Neuronal stem cell (in vitro differentiated cells): ENCODE data around the gene AKAP12.

ENCODE experiments used
- DNase-seq: peaks from one replicate; pipeline ENCODE4 v3.0.0-alpha.2; 2013; ENCODE audit warnings: low spot score
- H2AFZ ChIP-seq: one replicate; pipeline ENCODE4 v1.6.1; 2013; ENCODE audit warnings: mild to moderate bottlenecking, low read length, inconsistent platforms
- H2AK5ac ChIP-seq: 2 replicates; pipeline ENCODE4 v1.6.1; 2013; ENCODE audit warnings: low read depth, mild to moderate bottlenecking, inconsistent platforms, low read length, moderate library complexity, mixed read lengths
- H2BK120ac ChIP-seq: 2 replicates; pipeline ENCODE4 v1.6.1; 2013; ENCODE audit warnings: low read depth, mild to moderate bottlenecking, inconsistent platforms, low read length, moderate library complexity, mixed read lengths
- H2BK12ac ChIP-seq: one replicate; pipeline ENCODE4 v1.6.1; 2013; ENCODE audit warnings: low read length, inconsistent platforms
- H2BK15ac ChIP-seq: 2 replicates; pipeline ENCODE4 v1.6.1; 2013; ENCODE audit warnings: mild to moderate bottlenecking, low read length, inconsistent platforms, mixed read lengths
- H2BK5ac ChIP-seq: one replicate; pipeline ENCODE4 v1.6.1; 2013; ENCODE audit warnings: inconsistent platforms, mild to moderate bottlenecking, low read length, moderate library complexity
- H3K14ac ChIP-seq: one replicate; pipeline ENCODE4 v1.6.1; 2013; ENCODE audit warnings: low read length, inconsistent platforms
- H3K18ac ChIP-seq: 2 replicates; pipeline ENCODE4 v1.6.1; 2013; ENCODE audit warnings: low read length, inconsistent platforms
- H3K23ac ChIP-seq: 2 replicates; pipeline ENCODE4 v1.6.1; 2013; ENCODE audit warnings: low read depth, mild to moderate bottlenecking, mixed read lengths, low read length, inconsistent platforms; ENCODE audit not compliant: poor library complexity
- H3K27ac ChIP-seq: replicated peaks from 3 replicates; pipeline ENCODE4 v1.5.1; 2013; ENCODE audit warnings: low read length, inconsistent platforms
- H3K27me3 ChIP-seq, 3 experiments: 2 replicates each; pipeline ENCODE4 v1.6.1; 2013; ENCODE audit warnings: low read length in 3 of 3, mild to moderate bottlenecking in 2 of 3, inconsistent platforms in 1 of 3, low read depth in 1 of 3, mixed read lengths in 1 of 3, moderate library complexity in 1 of 3; ENCODE audit not compliant: control insufficient read depth in 3 of 3, insufficient read depth in 3 of 3
- H3K36me3 ChIP-seq, 2 donors: replicated peaks in 1 of 2; 2 replicates each; pipeline ENCODE4 v1.6.1; 2013; ENCODE audit warnings: low read length in 2 of 2; ENCODE audit not compliant: control insufficient read depth in 2 of 2, insufficient read depth in 2 of 2
- H3K4ac ChIP-seq: 2 replicates; pipeline ENCODE4 v1.6.1; 2013; ENCODE audit warnings: inconsistent platforms, mild to moderate bottlenecking, low read length, moderate library complexity
- H3K4me1 ChIP-seq, 2 donors: 1 replicate in 1 of 2; 2 replicates in 1 of 2; pipeline ENCODE4 v1.6.1; 2013; ENCODE audit warnings: low read length in 2 of 2, low read depth in 1 of 2; ENCODE audit not compliant: control insufficient read depth in 2 of 2, insufficient read depth in 1 of 2
- H3K4me2 ChIP-seq: one replicate; pipeline ENCODE4 v1.6.1; 2013; ENCODE audit warnings: mild to moderate bottlenecking, low read length, inconsistent platforms; ENCODE audit not compliant: insufficient read depth, poor library complexity, severe bottlenecking
- H3K4me3 ChIP-seq, 2 donors: 2 replicates each; pipeline ENCODE4 v1.5.1; 2013; ENCODE audit warnings: low read length in 2 of 2, mild to moderate bottlenecking in 2 of 2, inconsistent platforms in 1 of 2, moderate library complexity in 1 of 2
- H3K79me1 ChIP-seq: one replicate; pipeline ENCODE4 v1.6.1; 2013; ENCODE audit warnings: low read depth, mild to moderate bottlenecking, inconsistent platforms, low read length, moderate library complexity
- H3K9ac ChIP-seq: one replicate; pipeline ENCODE4 v1.6.1; 2013; ENCODE audit warnings: mild to moderate bottlenecking, low read depth, low read length, inconsistent platforms; ENCODE audit not compliant: poor library complexity
- H3K9me3 ChIP-seq, 2 donors: replicated peaks in 1 of 2; 2 replicates each; pipeline versions ENCODE3 to v1.6.1; 2013; ENCODE audit warnings: low read length in 2 of 2, mild to moderate bottlenecking in 2 of 2, inconsistent platforms in 1 of 2, low read depth in 1 of 2, mixed read lengths in 1 of 2, moderate library complexity in 1 of 2; ENCODE audit not compliant: control insufficient read depth in 2 of 2, insufficient read depth in 1 of 2
- H4K8ac ChIP-seq: one replicate; pipeline ENCODE4 v1.6.1; 2013; ENCODE audit warnings: low read depth, mild to moderate bottlenecking, inconsistent platforms, low read length, moderate library complexity
- H4K91ac ChIP-seq: one replicate; pipeline ENCODE4 v1.6.1; 2013; ENCODE audit warnings: low read length, low read depth, mild to moderate bottlenecking, inconsistent platforms; ENCODE audit not compliant: poor library complexity
- WGBS, 2 donors: extraction: QIAGEN DNeasy Blood & Tissue Kit; methylation state at CpG; one replicate each; pipeline ENCODE4 v1.1.7; 2013; ENCODE audit warnings: missing lambda C conversion rate in 2 of 2, mixed read lengths in 1 of 2; ENCODE audit not compliant: insufficient read length in 2 of 2, insufficient replicate concordance in 1 of 2; ENCODE audit errors: extremely low coverage in 2 of 2; 5-methylcytosine and 5-hydroxymethylcytosine counted together

The AKAP12 gene

DNA sequence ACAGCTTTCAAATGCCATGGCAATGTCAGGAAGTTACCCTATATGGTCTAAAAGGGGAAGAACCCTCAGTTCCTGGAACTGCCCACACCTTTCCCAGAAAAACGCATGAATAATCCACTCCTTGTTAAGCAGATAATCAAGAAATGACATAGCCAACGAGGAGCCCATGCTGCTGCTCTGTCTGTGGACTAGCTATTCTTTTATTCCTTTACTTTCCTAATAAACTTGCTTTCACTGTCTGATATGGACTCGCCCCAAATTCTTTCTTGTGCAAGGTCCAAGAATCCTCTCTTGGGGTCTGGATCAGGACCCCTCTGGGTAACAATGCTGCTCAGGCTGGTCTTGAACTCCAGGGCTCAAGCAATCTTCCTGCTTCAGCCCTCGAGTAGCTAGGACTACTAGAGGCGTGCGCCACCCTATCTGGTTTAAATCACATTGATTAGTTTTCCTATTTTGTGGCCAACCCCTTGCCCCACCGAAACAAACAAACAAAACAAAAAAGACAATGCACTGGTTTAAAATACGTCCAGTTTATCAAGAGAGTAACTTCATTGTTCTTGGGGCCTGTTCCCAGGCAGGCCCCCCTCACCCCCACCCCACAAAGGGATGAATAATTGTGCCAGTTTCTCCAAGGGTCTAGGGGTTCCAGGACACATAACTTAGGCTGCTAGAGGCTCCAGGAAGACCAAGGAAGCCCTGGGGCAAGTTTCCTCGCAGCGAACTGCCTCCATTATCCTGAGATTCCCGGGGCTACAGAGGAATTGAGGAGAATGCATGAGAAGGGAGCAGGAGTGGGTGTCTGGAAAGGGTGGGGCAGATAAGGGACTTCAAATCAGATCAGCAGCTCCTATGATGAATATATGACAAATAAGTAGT lies 10.1 kb upstream of the AKAP12 start:
- Histone ChIP-seq H2AK5ac (no peak overlapping the region), H3K79me1 (no peaks in the 10 kb centered on the region), H3K23ac (no peak overlapping the region), H3K14ac (no peak overlapping the region), H3K27me3 (no peaks in the 10 kb centered on the region), H3K9ac (no peak overlapping the region), H2AFZ (peak overlapping the region; percentile 33), H2BK12ac (no peak overlapping the region), H3K9me3 (no peaks in the 10 kb centered on the region), H3K36me3 (no peaks in the 10 kb centered on the region), H3K27ac (no peak overlapping the region), H3K4ac (no peak overlapping the region), H4K91ac (no peak overlapping the region), H3K18ac (no peak overlapping the region), H2BK5ac (no peak overlapping the region), H3K4me3 (no peak overlapping the region), H4K8ac (no peak overlapping the region), H3K4me2 (no peak overlapping the region), H2BK15ac (no peak overlapping the region), H2BK120ac (no peak overlapping the region), H3K4me1 (peaks cover 1 to 2% of the 10 kb centered on the region in 2 donors)
- no CpG with 5 or more reads among the region's 11 CpGs for WGBS, 2 donors
- DNase-seq = no peak

DNA sequence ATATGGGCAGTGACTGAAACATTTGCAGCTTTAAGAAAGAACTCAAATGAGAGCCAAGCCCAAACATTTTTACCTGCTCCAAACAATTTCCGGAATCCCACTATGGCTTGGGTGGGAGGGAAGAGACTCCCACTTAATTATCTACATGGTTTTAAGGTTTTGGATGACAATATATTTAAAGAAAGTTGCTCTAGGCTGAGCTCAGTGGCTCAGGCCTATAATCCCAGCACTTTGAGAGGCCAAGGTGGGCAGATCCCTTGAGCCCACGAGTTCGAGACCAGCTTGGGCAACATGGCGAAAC lies 9.5 kb upstream of the AKAP12 start:
- H3K18ac ChIP-seq = no peak overlapping the region
- no peak overlapping the region for H2AFZ ChIP-seq
- H3K9me3 ChIP-seq = no peaks in the 10 kb centered on the region
- H3K4ac ChIP-seq = no peak overlapping the region
- H3K4me3 ChIP-seq = no peak overlapping the region
- no peak overlapping the region for H2BK5ac ChIP-seq
- H2AK5ac ChIP-seq = no peak overlapping the region
- H3K27me3 ChIP-seq = no peaks in the 10 kb centered on the region
- DNase-seq = no peak
- no peak overlapping the region for H4K91ac ChIP-seq
- no peak overlapping the region for H3K27ac ChIP-seq
- no peaks in the 10 kb centered on the region for H3K79me1 ChIP-seq
- peaks cover 1 to 2% of the 10 kb centered on the region in 2 donors for H3K4me1 ChIP-seq
- H2BK12ac ChIP-seq = no peak overlapping the region
- H4K8ac ChIP-seq = no peak overlapping the region
- H2BK15ac ChIP-seq = no peak overlapping the region
- H3K4me2 ChIP-seq = no peak overlapping the region
- no peak overlapping the region for H3K14ac ChIP-seq
- H3K9ac ChIP-seq = no peak overlapping the region
- H3K23ac ChIP-seq = no peak overlapping the region
- no peaks in the 10 kb centered on the region for H3K36me3 ChIP-seq
- WGBS, 2 donors = no CpG with 5 or more reads among the region's 4 CpGs
- H2BK120ac ChIP-seq = no peak overlapping the region

DNA sequence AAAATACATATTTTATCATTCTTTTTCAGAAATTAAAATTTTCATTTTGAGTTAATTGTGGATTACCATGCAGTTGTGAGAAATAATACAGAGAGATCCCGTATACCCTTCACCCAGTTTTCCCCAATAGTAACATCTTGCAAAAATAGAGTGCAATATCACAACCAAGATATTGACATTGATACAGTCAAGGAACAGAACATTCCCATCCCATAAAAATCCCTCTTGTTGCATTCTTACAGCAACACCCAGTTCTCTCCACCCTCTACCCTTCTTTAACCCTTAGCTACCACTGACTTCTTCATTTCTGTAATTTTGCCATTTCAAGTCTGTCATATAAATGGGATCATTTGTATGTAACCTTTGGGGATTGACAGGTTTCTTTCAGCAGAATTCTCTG lies 6.9 kb upstream of the AKAP12 start:
- H3K14ac ChIP-seq = no peak overlapping the region
- no peak for DNase-seq
- no peaks in the 10 kb centered on the region for H3K36me3 ChIP-seq
- no peak overlapping the region for H3K27ac ChIP-seq
- H3K18ac ChIP-seq = no peak overlapping the region
- H2AK5ac ChIP-seq = no peak overlapping the region
- H4K91ac ChIP-seq = no peak overlapping the region
- no peak overlapping the region for H4K8ac ChIP-seq
- no peak overlapping the region for H2BK120ac ChIP-seq
- no peaks in the 10 kb centered on the region for H3K27me3 ChIP-seq
- H3K4me2 ChIP-seq = no peak overlapping the region
- no peak overlapping the region for H2BK5ac ChIP-seq
- WGBS, 2 donors = no CpG with 5 or more reads among the region's 1 CpG
- H2BK15ac ChIP-seq = no peak overlapping the region
- no peak overlapping the region for H3K4ac ChIP-seq
- no peaks in the 10 kb centered on the region for H3K79me1 ChIP-seq
- no peak overlapping the region for H3K9ac ChIP-seq
- H2BK12ac ChIP-seq = no peak overlapping the region
- peaks cover 1 to 2% of the 10 kb centered on the region in 2 donors for H3K4me1 ChIP-seq
- no peak overlapping the region for H3K4me3 ChIP-seq
- H3K23ac ChIP-seq = no peak overlapping the region
- no peaks in the 10 kb centered on the region for H3K9me3 ChIP-seq
- no peak overlapping the region for H2AFZ ChIP-seq

DNA sequence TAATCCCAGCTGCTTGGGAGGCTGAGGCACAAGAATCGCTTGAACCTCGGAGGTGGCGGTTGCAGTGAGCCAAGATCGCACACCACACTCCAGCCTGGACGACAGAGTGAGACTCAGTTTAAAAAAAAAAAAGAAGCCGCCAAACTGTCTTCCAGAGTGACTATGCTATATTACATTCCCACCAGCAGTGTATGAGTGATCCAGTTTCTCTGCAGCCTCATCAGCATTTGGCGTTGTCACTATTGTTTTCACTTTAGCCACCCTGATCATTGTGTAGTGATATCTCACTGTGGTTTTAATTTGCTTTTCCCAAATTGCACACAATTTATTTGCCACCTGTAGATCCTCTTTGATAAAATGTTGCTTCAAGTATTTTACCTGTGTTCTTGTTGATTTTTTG lies 6.0 kb upstream of the AKAP12 start:
- no peaks in the 10 kb centered on the region for H3K36me3 ChIP-seq
- H3K4me2 ChIP-seq = no peak overlapping the region
- no peak overlapping the region for H2BK120ac ChIP-seq
- no peak overlapping the region for H2AK5ac ChIP-seq
- H4K8ac ChIP-seq = no peak overlapping the region
- H2BK5ac ChIP-seq = no peak overlapping the region
- H3K18ac ChIP-seq = no peak overlapping the region
- no peak overlapping the region for H3K4me3 ChIP-seq
- H3K27ac ChIP-seq = no peak overlapping the region
- H3K9ac ChIP-seq = no peak overlapping the region
- no peak overlapping the region for H3K23ac ChIP-seq
- H3K27me3 ChIP-seq = no peaks in the 10 kb centered on the region
- H3K4me1 ChIP-seq = peaks cover 1 to 2% of the 10 kb centered on the region in 2 donors
- H3K14ac ChIP-seq = no peak overlapping the region
- no peaks in the 10 kb centered on the region for H3K79me1 ChIP-seq
- no peak overlapping the region for H2AFZ ChIP-seq
- H2BK12ac ChIP-seq = no peak overlapping the region
- H3K9me3 ChIP-seq = no peaks in the 10 kb centered on the region
- no peak for DNase-seq
- H3K4ac ChIP-seq = no peak overlapping the region
- no peak overlapping the region for H2BK15ac ChIP-seq
- no CpG with 5 or more reads among the region's 7 CpGs for WGBS, 2 donors
- no peak overlapping the region for H4K91ac ChIP-seq
